OCI-LY3 (cell line): ENCODE data around the gene NEO1.

Experiments
- H2AFZ ChIP-seq: fragments of 200-600, 300-600 bp; shearing (Covaris generic); 2 replicates; pipeline ENCODE4 v1.6.0; 2014; ENCODE audit warnings: antibody characterized with exemption, low read depth, low read length
- H3K27ac ChIP-seq: fragments of 200-600, 300-600 bp; sonication (generic); 2 replicates; pipeline ENCODE4 v1.5.1; 2014; ENCODE audit warnings: mild to moderate bottlenecking, low read length, moderate library complexity, mixed read lengths
- H3K27me3 ChIP-seq: fragments of 200-600, 300-600 bp; sonication (generic); 2 replicates; pipeline ENCODE4 v1.6.1; 2014; ENCODE audit warnings: low read depth, low read length, mixed read lengths
- H3K36me3 ChIP-seq: fragments of 200-600, 300-600 bp; sonication (generic); replicated peaks from 2 replicates; pipeline ENCODE3; 2014; ENCODE audit warnings: low read depth, low read length, mixed read lengths
- H3K4me1 ChIP-seq: fragments of 300-600, 200-600 bp; sonication (generic); 2 replicates; pipeline ENCODE4 v1.6.1; 2014; ENCODE audit warnings: low read length, mixed read lengths
- H3K4me2 ChIP-seq: fragments of 200-600, 300-600 bp; sonication (generic); 2 replicates; pipeline ENCODE4 v1.6.1; 2014; ENCODE audit warnings: low read length, mixed read lengths
- H3K4me3 ChIP-seq: fragments of 300-600, 200-600 bp; sonication (generic); 2 replicates; pipeline ENCODE4 v1.5.1; 2014; ENCODE audit warnings: antibody characterized with exemption, mild to moderate bottlenecking, low read length, moderate library complexity
- H3K79me2 ChIP-seq: fragments of 300-600, 200-600 bp; shearing (Covaris generic); 2 replicates; pipeline ENCODE4 v1.6.1; 2014; ENCODE audit warnings: mild to moderate bottlenecking, low read length, mixed read lengths
- H3K9ac ChIP-seq: fragments of 300-600, 200-600 bp; shearing (Covaris generic); 2 replicates; pipeline ENCODE4 v1.6.0; 2014; ENCODE audit warnings: mild to moderate bottlenecking, low read length, moderate library complexity
- H3K9me3 ChIP-seq: fragments of 200-600, 300-600 bp; shearing (Covaris generic); 2 replicates; pipeline ENCODE4 v1.6.1; 2014; ENCODE audit warnings: low read length, mixed read lengths; ENCODE audit not compliant: insufficient read depth
- H4K20me1 ChIP-seq: fragments of 200-600, 300-600 bp; sonication (generic); 2 replicates; pipeline ENCODE4 v1.6.1; 2016; ENCODE audit warnings: low read length, mixed read lengths; ENCODE audit not compliant: insufficient read depth
- CTCF ChIP-seq: fragments of 200-600, 300-600 bp; sonication (generic); IDR thresholded peaks from 2 replicates; pipeline ENCODE4 v1.5.1; 2014; ENCODE audit warnings: antibody characterized with exemption, low read length, low read depth
- EZH2phosphoT487 ChIP-seq: fragments of 200-600 bp; shearing (Covaris generic); IDR thresholded peaks from 2 replicates; pipeline ENCODE4 v1.6.1; 2018; ENCODE audit warnings: antibody characterized with exemption, mixed run types, low read depth

Gene NEO1

GRCh38 chr15:73030122-73030679 is 22.1 kb upstream of the NEO1 start:
- Histone ChIP-seq H3K27me3 (peaks cover 36% of the 10 kb centered on the region), H3K9me3 (no peaks in the 10 kb centered on the region), H3K27ac (no peak overlapping the region)

GRCh38 chr15:73031648-73032047 is 20.6 kb upstream of the NEO1 start:
- no peak overlapping the region for H3K27ac ChIP-seq
- H3K9ac ChIP-seq, result no peak overlapping the region
- no peaks in the 10 kb centered on the region for H3K4me1 ChIP-seq
- H4K20me1 ChIP-seq, result no peaks in the 10 kb centered on the region
- H3K79me2 ChIP-seq, result no peaks in the 10 kb centered on the region
- no peak overlapping the region for H3K4me3 ChIP-seq
- no peaks in the 10 kb centered on the region for H3K36me3 ChIP-seq
- H3K27me3 ChIP-seq, result peaks cover 36% of the 10 kb centered on the region
- H3K9me3 ChIP-seq, result no peaks in the 10 kb centered on the region
- no peak overlapping the region for H3K4me2 ChIP-seq
- H2AFZ ChIP-seq, result no peak overlapping the region
- no peak for TF ChIP-seq CTCF
- no peak for TF ChIP-seq EZH2phosphoT487

More at GRCh38 chr15:73030122-73030679, 22.1 kb upstream of the NEO1 start:
- H3K4me3 ChIP-seq, result no peak overlapping the region
- H4K20me1 ChIP-seq, result no peaks in the 10 kb centered on the region
- H3K4me1 ChIP-seq, result no peaks in the 10 kb centered on the region
- H3K36me3 ChIP-seq, result no peaks in the 10 kb centered on the region
- H3K79me2 ChIP-seq, result no peaks in the 10 kb centered on the region
- no peak overlapping the region for H3K9ac ChIP-seq
- no peak overlapping the region for H3K4me2 ChIP-seq
- TF ChIP-seq EZH2phosphoT487, result no peak
- no peak for TF ChIP-seq CTCF
- no peak overlapping the region for H2AFZ ChIP-seq

GRCh38 chr15:73033611-73034010 is 18.7 kb upstream of the NEO1 start:
- H3K27ac ChIP-seq, result no peak overlapping the region
- H3K4me3 ChIP-seq, result no peak overlapping the region
- no peaks in the 10 kb centered on the region for H4K20me1 ChIP-seq
- no peak overlapping the region for H3K9ac ChIP-seq
- no peaks in the 10 kb centered on the region for H3K79me2 ChIP-seq
- no peak overlapping the region for H3K4me2 ChIP-seq
- TF ChIP-seq EZH2phosphoT487 (no peak), CTCF (no peak)
- peaks cover 33% of the 10 kb centered on the region for H3K27me3 ChIP-seq
- no peaks in the 10 kb centered on the region for H3K4me1 ChIP-seq
- no peaks in the 10 kb centered on the region for H3K36me3 ChIP-seq
- no peaks in the 10 kb centered on the region for H3K9me3 ChIP-seq
- no peak overlapping the region for H2AFZ ChIP-seq

- Histone ChIP-seq H3K9me3 (no peaks in the 10 kb centered on the region), H3K36me3 (no peaks in the 10 kb centered on the region), H4K20me1 (no peaks in the 10 kb centered on the region), H3K27me3 (peaks cover 29% of the 10 kb centered on the region), H3K4me2 (no peak overlapping the region), H2AFZ (no peak overlapping the region), H3K9ac (no peak overlapping the region), H3K4me3 (no peak overlapping the region), H3K27ac (no peak overlapping the region), H3K79me2 (no peaks in the 10 kb centered on the region), H3K4me1 (no peaks in the 10 kb centered on the region)
- no peak for TF ChIP-seq EZH2phosphoT487
- TF ChIP-seq CTCF, result no peak
Observed at GRCh38 chr15:73034221-73034620, 18.0 kb upstream of the NEO1 start.
